Measurements from ENCODE around the gene ACTL8. TPM values are rescaled to one million over a fixed set of nuclear protein-coding genes. Genes with fewer than 3 reads are reported as not detected.

Gene ACTL8
- total RNA-seq, 4 donors from 2014 or later, result not detected

DNA sequence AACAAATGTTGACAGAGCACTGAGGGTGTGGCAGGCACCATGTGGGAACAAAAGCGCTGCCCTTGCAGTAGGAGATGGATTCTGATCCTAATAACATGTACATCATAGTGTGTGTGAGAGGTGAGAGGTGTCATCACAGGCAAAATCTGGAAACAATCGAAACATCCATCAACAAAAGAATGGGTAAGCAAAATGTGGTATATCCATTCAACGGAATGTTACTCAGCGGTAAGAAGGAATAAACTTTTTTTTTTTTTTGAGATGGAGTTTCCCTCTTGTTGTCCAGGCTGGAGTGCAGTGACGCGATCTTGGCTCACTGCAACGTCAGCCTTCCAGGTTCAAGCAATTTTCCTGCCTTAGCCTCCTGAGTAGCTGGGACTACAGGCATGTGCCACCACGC is 112.3 kb downstream of the ACTL8 start:
- Histone ChIP-seq H3K4me1 (no peaks in the 10 kb centered on the region), H3K36me3 (no peaks in the 10 kb centered on the region), H3K27me3 (no peaks in the 10 kb centered on the region), H3K9me3 (no peaks in the 10 kb centered on the region), H3K27ac (no peak overlapping the region), H3K4me3 (no peak overlapping the region)
- intact Hi-C loops (cut with DNase I; ENCODE audit: low total_unique reads), result no loop called here
- 91 to 93% methylated on average over 8 of the region's 8 CpGs for WGBS, 2 donors (ENCODE audit: low coverage in 1 of 2)
- TF ChIP-seq EP300 (IDR thresholded peaks at IDR 0.05; ENCODE audit: low read depth), result no peak
- TF ChIP-seq POLR2A (IDR thresholded peaks at IDR 0.05), result no peak
- TF ChIP-seq, protein P1, sequence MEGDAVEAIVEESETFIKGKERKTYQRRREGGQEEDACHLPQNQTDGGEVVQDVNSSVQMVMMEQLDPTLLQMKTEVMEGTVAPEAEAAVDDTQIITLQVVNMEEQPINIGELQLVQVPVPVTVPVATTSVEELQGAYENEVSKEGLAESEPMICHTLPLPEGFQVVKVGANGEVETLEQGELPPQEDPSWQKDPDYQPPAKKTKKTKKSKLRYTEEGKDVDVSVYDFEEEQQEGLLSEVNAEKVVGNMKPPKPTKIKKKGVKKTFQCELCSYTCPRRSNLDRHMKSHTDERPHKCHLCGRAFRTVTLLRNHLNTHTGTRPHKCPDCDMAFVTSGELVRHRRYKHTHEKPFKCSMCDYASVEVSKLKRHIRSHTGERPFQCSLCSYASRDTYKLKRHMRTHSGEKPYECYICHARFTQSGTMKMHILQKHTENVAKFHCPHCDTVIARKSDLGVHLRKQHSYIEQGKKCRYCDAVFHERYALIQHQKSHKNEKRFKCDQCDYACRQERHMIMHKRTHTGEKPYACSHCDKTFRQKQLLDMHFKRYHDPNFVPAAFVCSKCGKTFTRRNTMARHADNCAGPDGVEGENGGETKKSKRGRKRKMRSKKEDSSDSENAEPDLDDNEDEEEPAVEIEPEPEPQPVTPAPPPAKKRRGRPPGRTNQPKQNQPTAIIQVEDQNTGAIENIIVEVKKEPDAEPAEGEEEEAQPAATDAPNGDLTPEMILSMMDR (IDR thresholded peaks at IDR 0.05), result no peak
- TF ChIP-seq POLR2AphosphoS5 (IDR thresholded peaks at IDR 0.05), result no peak
- no peak for DNase-seq
- in situ Hi-C loops (cut with MboI; ENCODE audit: low pct_ligation_motif_present in 1 of 4, low pct_unique_long_range_greater_than_20kb in 1 of 4, low sequenced_read_pairs in 3 of 4), result no loop called here

DNA sequence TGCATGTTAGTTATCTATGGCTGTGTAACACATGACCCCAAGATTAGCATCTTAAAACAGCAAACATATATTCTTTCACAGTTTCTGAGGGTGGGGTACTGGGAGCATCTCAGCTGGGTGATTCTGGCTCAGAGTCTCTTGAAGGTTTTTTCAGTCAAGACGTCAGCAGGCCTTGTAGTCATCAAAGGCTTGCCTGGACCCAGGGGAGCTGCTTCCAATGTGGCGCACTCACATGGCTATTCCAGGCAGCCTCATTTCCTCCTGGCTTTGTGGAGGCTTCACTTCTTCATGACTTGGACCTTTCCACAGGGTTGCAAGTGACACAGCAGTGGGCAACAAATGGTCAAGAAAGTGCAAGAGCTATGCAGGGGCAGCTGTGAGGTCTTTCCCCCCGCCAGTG is 114.7 kb downstream of the ACTL8 start:
- intact Hi-C loops (cut with DNase I; ENCODE audit: low total_unique reads) (no loop called here), in situ Hi-C loops (cut with MboI; ENCODE audit: low pct_ligation_motif_present in 1 of 4, low pct_unique_long_range_greater_than_20kb in 1 of 4, low sequenced_read_pairs in 3 of 4) (no loop called here)
- H3K36me3 ChIP-seq, result no peaks in the 10 kb centered on the region
- TF ChIP-seq EP300 (IDR thresholded peaks at IDR 0.05; ENCODE audit: low read depth), result no peak
- no peak for TF ChIP-seq POLR2A (IDR thresholded peaks at IDR 0.05)
- no peak for TF ChIP-seq POLR2AphosphoS5 (IDR thresholded peaks at IDR 0.05)
- TF ChIP-seq, protein P1 (IDR thresholded peaks at IDR 0.05), result no peak
- 64 to 86% methylated on average over 2 to 3 of the region's 3 CpGs for WGBS, 2 donors (ENCODE audit: low coverage in 1 of 2)
- DNase-seq, result no peak
- no peaks in the 10 kb centered on the region for H3K9me3 ChIP-seq
- no peaks in the 10 kb centered on the region for H3K27me3 ChIP-seq
- no peak overlapping the region for H3K4me3 ChIP-seq
- H3K27ac ChIP-seq, result no peak overlapping the region
- no peaks in the 10 kb centered on the region for H3K4me1 ChIP-seq

DNA sequence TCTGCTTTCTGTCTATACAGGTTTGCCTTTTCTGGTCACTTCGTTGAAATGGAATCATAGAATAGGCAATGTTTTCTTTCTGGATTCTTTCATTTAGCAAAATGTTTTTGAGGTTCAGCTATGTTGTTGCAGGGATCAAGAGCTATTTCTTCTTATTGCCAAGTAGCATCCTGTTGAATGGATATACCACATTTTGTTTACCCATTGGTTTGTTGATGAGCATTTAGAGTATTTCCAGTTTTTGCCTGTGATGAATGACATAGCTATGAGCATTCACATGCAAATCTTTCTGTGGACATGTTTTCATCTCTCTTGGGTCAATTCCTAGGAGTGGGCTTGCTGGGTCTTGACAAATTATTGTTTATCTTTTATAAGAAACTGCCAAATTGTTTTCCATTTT is 115.5 kb downstream of the ACTL8 start:
- H3K4me3 ChIP-seq, result no peak overlapping the region
- intact Hi-C loops (cut with DNase I; ENCODE audit: low total_unique reads), result no loop called here
- WGBS, 2 donors (ENCODE audit: low coverage in 1 of 2), result 88 to 90% methylated on average over 1 of the region's 1 CpG

DNA sequence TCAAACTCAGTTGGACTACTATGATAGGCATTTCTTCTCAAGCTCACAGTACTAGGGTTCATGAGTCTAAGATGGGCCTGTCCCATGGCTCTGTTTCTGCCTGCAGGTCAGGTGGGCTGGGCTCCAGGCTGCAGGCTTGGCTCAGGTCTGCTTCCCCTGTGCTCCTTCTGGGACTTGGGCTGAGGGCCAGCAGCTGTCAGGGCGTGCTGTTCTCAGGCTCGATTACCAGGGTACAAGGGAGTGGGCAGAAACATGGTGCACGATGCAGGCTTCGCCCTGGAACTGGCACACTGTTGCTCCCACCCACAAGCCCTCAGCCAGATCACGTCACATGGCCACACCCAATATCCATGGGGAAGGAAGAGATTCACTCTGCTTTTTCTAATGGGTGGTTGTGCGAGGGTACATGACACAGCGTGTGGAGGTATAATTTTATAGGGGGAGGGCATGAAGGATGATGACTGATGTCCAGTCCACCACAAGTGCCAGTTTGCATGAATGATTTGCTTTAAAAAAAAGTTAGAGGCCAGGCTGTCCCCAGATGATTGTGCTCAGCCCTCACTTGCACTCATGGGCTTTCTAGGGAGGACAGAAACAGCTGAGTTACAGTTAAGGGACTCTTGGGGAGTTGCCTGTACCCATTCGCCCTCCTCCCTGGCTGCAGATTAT is 118.0 kb downstream of the ACTL8 start:
- H3K9me3 ChIP-seq, result no peaks in the 10 kb centered on the region
- DNase-seq, result no peak
- H3K27ac ChIP-seq, result no peak overlapping the region
- TF ChIP-seq EP300 (IDR thresholded peaks at IDR 0.05; ENCODE audit: low read depth), result no peak
- TF ChIP-seq, protein P1 (IDR thresholded peaks at IDR 0.05), result no peak
- TF ChIP-seq POLR2A (IDR thresholded peaks at IDR 0.05), result no peak
- TF ChIP-seq POLR2AphosphoS5 (IDR thresholded peaks at IDR 0.05), result no peak
- no peaks in the 10 kb centered on the region for H3K27me3 ChIP-seq
- intact Hi-C loops (cut with DNase I; ENCODE audit: low total_unique reads), result no loop called here
- WGBS, 2 donors (ENCODE audit: low coverage in 1 of 2), result 71 to 83% methylated on average over 1 to 8 of the region's 8 CpGs
- no peaks in the 10 kb centered on the region for H3K4me1 ChIP-seq
- in situ Hi-C loops (cut with MboI; ENCODE audit: low pct_ligation_motif_present in 1 of 4, low pct_unique_long_range_greater_than_20kb in 1 of 4, low sequenced_read_pairs in 3 of 4), result no loop called here
- H3K4me3 ChIP-seq, result no peak overlapping the region
- H3K36me3 ChIP-seq, result no peaks in the 10 kb centered on the region

More for the DNA sequence above, 115.5 kb downstream of the ACTL8 start:
- Histone ChIP-seq H3K36me3 (no peaks in the 10 kb centered on the region), H3K9me3 (no peaks in the 10 kb centered on the region), H3K27me3 (no peaks in the 10 kb centered on the region), H3K4me1 (no peaks in the 10 kb centered on the region), H3K27ac (no peak overlapping the region)
- no peak for DNase-seq
- TF ChIP-seq EP300 (IDR thresholded peaks at IDR 0.05; ENCODE audit: low read depth), result no peak
- TF ChIP-seq, protein P1 (IDR thresholded peaks at IDR 0.05), result no peak
- no peak for TF ChIP-seq POLR2A (IDR thresholded peaks at IDR 0.05)
- TF ChIP-seq POLR2AphosphoS5 (IDR thresholded peaks at IDR 0.05), result no peak
- in situ Hi-C loops (cut with MboI; ENCODE audit: low pct_ligation_motif_present in 1 of 4, low pct_unique_long_range_greater_than_20kb in 1 of 4, low sequenced_read_pairs in 3 of 4), result no loop called here
